ENCODE results near the gene SNAPC2.

GRCh38 chr19:7965921-7966665 is 46.0 kb downstream of the SNAPC2 start:
- TF ChIP-seq POLR2A (IDR thresholded peaks at IDR 0.05) (no peak), CTCF (IDR thresholded peaks at IDR 0.05) (no peak)

All from adrenal gland (tissue), 5 donors.